Left cardiac atrium (tissue), 4 donors: ENCODE measurements around the gene NDUFS3. TPM values are rescaled to one million over a fixed set of nuclear protein-coding genes. Genes with fewer than 3 reads are reported as not detected.

ENCODE experiments used
- ATAC-seq, 2 donors: fragments of 200-7000 bp; cut with Tn5 transposase; one replicate each; pipeline ENCODE4 v1.9.1; 2020; ENCODE audit warnings: mild to moderate bottlenecking in 2 of 2, moderate library complexity in 2 of 2
- DNase-seq: peaks from one replicate; pipeline ENCODE4 v3.0.0-alpha.2; 2020
- intact Hi-C, 2 donors: fragments of 100-400 bp; cut with DNase I; formaldehyde crosslinking; loops; one replicate each; pipeline versions ENCODE4 v1.14.1 to v1.15.1; 2022 to 2023
- total RNA-seq, 2 donors: library from RNA; stranded (reverse); fragmentation: NEBNext Ultra II Directional; extraction: Animal tissue kit (Norgen Biotek cat#: 25700); gene quantifications; one replicate each; pipeline ENCODE4 v1.2.1, GENCODE V29; 2021
- donor health status: DM: no; HTN: yes; CAD: no.
- donor health status: DM: no; HTN: yes; CAD: no; lungs with severe emphysema.
- donor health status: DM: yes; HTN: yes; CAD: no.
- donor health status: Dilated cardiomyopathy.

NDUFS3 gene
- total RNA-seq, 2 donors from 2014 or later: 150 to 182 TPM

GRCh38 chr11:47611348-47611794, 32.5 kb downstream of the NDUFS3 start:
- no peak for DNase-seq
- intact Hi-C loops: loop anchor here in 1 of 2 donors (10.0 kb wide), 1 partner anchor 237 kb away; the partner anchor contains the start of gene SPI1
- ATAC-seq: peak; percentile 8 to 23

- DNase-seq: no peak
- intact Hi-C loops: loop anchor here in 1 of 2 donors (10.0 kb wide), 1 partner anchor 240 kb away; the partner anchor contains the start of gene SPI1
- no peak for ATAC-seq
Measured at GRCh38 chr11:47615249-47615648, 36.4 kb downstream of the NDUFS3 start.

- intact Hi-C loops: loop anchor here in 1 of 2 donors (10.0 kb wide), 1 partner anchor 242 kb away; the partner anchor contains the start of gene SPI1
- ATAC-seq (peak; percentile 81 to 88), DNase-seq (peak; percentile 36)
Measured at GRCh38 chr11:47616726-47617416, 38.0 kb downstream of the NDUFS3 start.

GRCh38 chr11:47617417-47617809, 38.5 kb downstream of the NDUFS3 start:
- DNase-seq (no peak), ATAC-seq (peak in 1 of 2 donors; percentile 24)
- intact Hi-C loops: loop anchor here in 1 of 2 donors (10.0 kb wide), 1 partner anchor 243 kb away; the partner anchor contains the start of gene SPI1

- DNase-seq (no peak), ATAC-seq (no peak)
- intact Hi-C loops: no loop called here
Measured at GRCh38 chr11:47620836-47621378, 42.0 kb downstream of the NDUFS3 start.

- ATAC-seq (no peak), DNase-seq (no peak)
- intact Hi-C loops: no loop called here
Measured at GRCh38 chr11:47626234-47626633, 47.4 kb downstream of the NDUFS3 start.

- intact Hi-C loops: no loop called here
- ATAC-seq (no peak), DNase-seq (no peak)
Measured at GRCh38 chr11:47628026-47628425, 49.2 kb downstream of the NDUFS3 start.

GRCh38 chr11:47631473-47631872, 52.6 kb downstream of the NDUFS3 start:
- no peak for DNase-seq
- no peak for ATAC-seq
- intact Hi-C loops: no loop called here

Other genes starting within 250 kb of the NDUFS3 start
- 1,000 to 10,000 TPM in 1 of 2 donors, 100 to 1,000 TPM in 1; 966 to 1,049 TPM for gene MYBPC3, start 226.4 kb upstream of the NDUFS3 start, total RNA-seq
- gene SPI1, start 200.5 kb upstream of the NDUFS3 start, total RNA-seq: 10 to 100 TPM; 19.5 to 31.4 TPM
- 10 to 100 TPM; 35.5 to 53.4 TPM for gene SLC39A13, start 170.5 kb upstream of the NDUFS3 start, total RNA-seq
- gene PSMC3, start 152.6 kb upstream of the NDUFS3 start, total RNA-seq: 100 to 1,000 TPM; 133 to 154 TPM
- not detected for gene RAPSN, start 129.9 kb upstream of the NDUFS3 start, total RNA-seq
- gene CELF1, start 25.9 kb upstream of the NDUFS3 start, total RNA-seq: 10 to 100 TPM; 64.5 to 81.9 TPM
- 10 to 100 TPM; 18.1 to 19.2 TPM for gene PTPMT1, start 13.5 kb upstream of the NDUFS3 start, total RNA-seq
- gene KBTBD4, start 104 bp upstream of the NDUFS3 start, total RNA-seq: 10 to 100 TPM; 10.2 to 12.2 TPM
- gene FAM180B, start 7.6 kb downstream of the NDUFS3 start, total RNA-seq: under 1 TPM in 1 of 2 donors, not detected in 1; 0.41 TPM
- gene C1QTNF4, start 15.3 kb downstream of the NDUFS3 start, total RNA-seq: under 1 TPM; 0.37 to 0.47 TPM
- 10 to 100 TPM; 82.8 to 92.8 TPM for gene MTCH2, start 63.5 kb downstream of the NDUFS3 start, total RNA-seq
- under 1 TPM in 1 of 2 donors, not detected in 1; 0.44 TPM for gene AGBL2, start 136.3 kb downstream of the NDUFS3 start, total RNA-seq
- gene FNBP4, start 188.3 kb downstream of the NDUFS3 start, total RNA-seq: 10 to 100 TPM; 30.6 to 50.1 TPM